Stimulated activated CD8-positive, alpha-beta memory T cell treated with anti-CD3 and anti-CD28 coated beads, Interleukin-2, amount 100 ng/mL, for 1 hour (primary cell): Measurements from ENCODE around the gene IL24.
"Not testable (repeated sequence)": the region's sequence is repeated elsewhere in the genome, so short reads cannot be mapped to it uniquely, and the experiment has no call there.

ENCODE experiments used
- DNase-seq, 2 donors: peaks; one replicate each; pipeline ENCODE4 v3.0.0-alpha.2; 2020; ENCODE audit warnings: low read depth in 2 of 2

IL24 gene

GRCh38 chr1:206897175-206897574, at the start of gene IL24:
Gene IL24, plus strand, starts transcription at chr1:206897443. Its CDS starts 390 bp downstream, at chr1:206897833.
- no peak for DNase-seq

- DNase-seq, result no peak
Observed at GRCh38 chr1:206847946-206848345, 49.3 kb upstream of the IL24 start.

GRCh38 chr1:206850401-206850800, 46.8 kb upstream of the IL24 start:
- no peak for DNase-seq

GRCh38 chr1:206851341-206852010, 45.8 kb upstream of the IL24 start:
- DNase-seq, result no peak

GRCh38 chr1:206852662-206853061, 44.6 kb upstream of the IL24 start:
- not testable (repeated sequence) for DNase-seq

- not testable (repeated sequence) for DNase-seq
Observed at GRCh38 chr1:206853696-206854095, 43.5 kb upstream of the IL24 start.

GRCh38 chr1:206854401-206855129, 42.7 kb upstream of the IL24 start:
- DNase-seq, result no peak

GRCh38 chr1:206855859-206856258, 41.4 kb upstream of the IL24 start:
- DNase-seq, result no peak

GRCh38 chr1:206856674-206857464, 40.4 kb upstream of the IL24 start:
- no peak for DNase-seq

- DNase-seq, result no peak
Observed at GRCh38 chr1:206859082-206859521, 38.1 kb upstream of the IL24 start.

GRCh38 chr1:206860165-206860564, 37.1 kb upstream of the IL24 start:
- DNase-seq, result no peak

GRCh38 chr1:206863266-206863665, 34.0 kb upstream of the IL24 start:
- DNase-seq, result no peak

GRCh38 chr1:206864939-206865671, 32.1 kb upstream of the IL24 start, which contains the start of gene IL20:
Gene IL20, plus strand, starts transcription at chr1:206865623. Its CDS starts 230 bp downstream, at chr1:206865853.
- peak; percentile 74 to 77 for DNase-seq

GRCh38 chr1:206866062-206866461, 31.2 kb upstream of the IL24 start:
- no peak for DNase-seq

- DNase-seq, result no peak
Observed at GRCh38 chr1:206867239-206867638, 30.0 kb upstream of the IL24 start.

GRCh38 chr1:206867716-206868115, 29.5 kb upstream of the IL24 start:
- no peak for DNase-seq

GRCh38 chr1:206868264-206868663, 29.0 kb upstream of the IL24 start:
- no peak for DNase-seq

GRCh38 chr1:206872139-206872538, 25.1 kb upstream of the IL24 start:
- no peak for DNase-seq

- no peak for DNase-seq
Observed at GRCh38 chr1:206873603-206874188, 23.5 kb upstream of the IL24 start.

- DNase-seq, result no peak
Observed at GRCh38 chr1:206875752-206876377, 21.4 kb upstream of the IL24 start.

- DNase-seq, result no peak
Observed at GRCh38 chr1:206878456-206878855, 18.8 kb upstream of the IL24 start.
